ENCODE measurements around the gene AADACL3. TPM values are rescaled to one million over a fixed set of nuclear protein-coding genes. Genes with fewer than 3 reads are reported as not detected.

Gene AADACL3
- total and polyA plus RNA-seq, 2 of the 8 experiments (the other 6 are each of a cell fraction or from before 2014, with no cell fraction given), result 0.33 to 2.3 TPM

- TF ChIP-seq RBBP5 (IDR thresholded peaks at IDR 0.05; ENCODE audit: borderline replicate concordance, low read depth, low read length) (no peak), NRF1 (IDR thresholded peaks at IDR 0.05; ENCODE audit: low read depth, low read length) (no peak), BRCA1 (IDR thresholded peaks at IDR 0.05; ENCODE audit: low read depth, low read length) (no peak), SP2 (IDR thresholded peaks at IDR 0.05; ENCODE audit: low read length) (no peak), POLR2AphosphoS5 (IDR thresholded peaks at IDR 0.05; ENCODE audit: low read depth, low read length) (no peak), POU5F1 (IDR thresholded peaks at IDR 0.05; ENCODE audit: low read depth, low read length) (no peak)
These were observed 6.2 kb upstream of the AADACL3 start (continued) for GRCh38 chr1:12709696-12710095.
